ENCODE data around the gene GALNT10.

GALNT10 gene

DNA sequence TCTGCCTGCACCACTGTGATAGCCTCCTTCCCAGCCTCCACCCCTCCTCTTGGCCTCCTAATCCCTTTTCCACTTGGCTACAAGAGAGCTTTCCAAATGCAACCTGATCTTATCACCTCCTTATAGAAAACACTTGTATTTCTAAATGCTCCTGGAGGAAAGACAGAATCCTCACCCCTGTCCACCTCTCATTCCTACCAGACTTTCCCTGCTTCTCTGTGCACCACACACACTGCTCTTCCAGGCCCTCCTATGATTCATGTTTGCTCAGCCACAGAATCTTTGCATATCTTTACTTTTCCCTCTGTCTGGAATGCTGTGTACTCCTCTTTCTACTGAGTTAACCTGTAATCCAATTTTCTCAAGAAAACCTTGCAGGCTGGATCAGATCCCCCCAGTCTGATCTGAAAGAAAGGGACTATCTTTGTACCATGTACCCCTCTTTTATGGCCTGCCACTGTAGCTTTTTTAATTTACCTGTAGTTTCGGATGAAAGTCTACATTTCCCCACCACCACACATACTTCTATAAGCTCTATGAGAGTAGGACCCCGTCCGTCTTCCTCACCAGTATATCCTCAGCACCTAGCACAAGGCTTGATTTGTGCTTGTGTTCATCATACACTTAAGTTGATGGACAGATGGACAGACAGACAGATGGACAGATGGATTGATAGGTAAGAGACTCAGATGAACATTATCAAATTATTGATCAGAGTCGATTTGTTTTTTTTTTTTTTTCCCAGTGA is 95.3 kb downstream of the GALNT10 start:
- TF ChIP-seq, protein P1, sequence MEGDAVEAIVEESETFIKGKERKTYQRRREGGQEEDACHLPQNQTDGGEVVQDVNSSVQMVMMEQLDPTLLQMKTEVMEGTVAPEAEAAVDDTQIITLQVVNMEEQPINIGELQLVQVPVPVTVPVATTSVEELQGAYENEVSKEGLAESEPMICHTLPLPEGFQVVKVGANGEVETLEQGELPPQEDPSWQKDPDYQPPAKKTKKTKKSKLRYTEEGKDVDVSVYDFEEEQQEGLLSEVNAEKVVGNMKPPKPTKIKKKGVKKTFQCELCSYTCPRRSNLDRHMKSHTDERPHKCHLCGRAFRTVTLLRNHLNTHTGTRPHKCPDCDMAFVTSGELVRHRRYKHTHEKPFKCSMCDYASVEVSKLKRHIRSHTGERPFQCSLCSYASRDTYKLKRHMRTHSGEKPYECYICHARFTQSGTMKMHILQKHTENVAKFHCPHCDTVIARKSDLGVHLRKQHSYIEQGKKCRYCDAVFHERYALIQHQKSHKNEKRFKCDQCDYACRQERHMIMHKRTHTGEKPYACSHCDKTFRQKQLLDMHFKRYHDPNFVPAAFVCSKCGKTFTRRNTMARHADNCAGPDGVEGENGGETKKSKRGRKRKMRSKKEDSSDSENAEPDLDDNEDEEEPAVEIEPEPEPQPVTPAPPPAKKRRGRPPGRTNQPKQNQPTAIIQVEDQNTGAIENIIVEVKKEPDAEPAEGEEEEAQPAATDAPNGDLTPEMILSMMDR (IDR thresholded peaks at IDR 0.05; ENCODE audit: low read depth, low read length): no peak
- Histone ChIP-seq H3K4me3 (ENCODE audit: low read depth, low read length) (no peak overlapping the region), H3K27me3 (no peaks in the 10 kb centered on the region), H3K9me3 (no peaks in the 10 kb centered on the region), H3K36me3 (no peaks in the 10 kb centered on the region), H3K4me1 (no peaks in the 10 kb centered on the region)
- DNase-seq: no peak

DNA sequence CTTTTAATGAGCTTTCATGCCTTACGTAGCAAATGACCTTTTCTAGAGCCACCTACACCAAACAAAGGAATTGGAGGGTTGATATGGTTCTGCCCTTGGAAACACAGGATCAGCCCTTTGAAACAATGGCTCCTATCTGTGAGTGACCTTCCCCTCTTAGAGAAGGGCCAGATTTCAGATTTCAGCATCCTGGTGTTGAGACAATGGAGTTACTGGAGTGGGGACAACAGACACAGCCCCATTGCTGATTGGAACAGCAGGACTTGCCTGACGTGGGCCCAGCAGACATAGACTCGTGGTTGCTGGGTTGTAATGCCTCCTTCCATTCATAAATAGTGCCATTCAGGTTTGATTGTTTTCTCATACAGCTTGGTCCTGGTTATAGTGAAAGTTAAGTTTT is 96.0 kb downstream of the GALNT10 start:
- no peak overlapping the region for H3K4me3 ChIP-seq (ENCODE audit: low read depth, low read length)
- no peak for DNase-seq
- H3K36me3 ChIP-seq: no peaks in the 10 kb centered on the region
- TF ChIP-seq, protein P1 (IDR thresholded peaks at IDR 0.05; ENCODE audit: low read depth, low read length): no peak
- H3K27me3 ChIP-seq: no peaks in the 10 kb centered on the region
- no peaks in the 10 kb centered on the region for H3K9me3 ChIP-seq
- H3K4me1 ChIP-seq: no peaks in the 10 kb centered on the region

DNA sequence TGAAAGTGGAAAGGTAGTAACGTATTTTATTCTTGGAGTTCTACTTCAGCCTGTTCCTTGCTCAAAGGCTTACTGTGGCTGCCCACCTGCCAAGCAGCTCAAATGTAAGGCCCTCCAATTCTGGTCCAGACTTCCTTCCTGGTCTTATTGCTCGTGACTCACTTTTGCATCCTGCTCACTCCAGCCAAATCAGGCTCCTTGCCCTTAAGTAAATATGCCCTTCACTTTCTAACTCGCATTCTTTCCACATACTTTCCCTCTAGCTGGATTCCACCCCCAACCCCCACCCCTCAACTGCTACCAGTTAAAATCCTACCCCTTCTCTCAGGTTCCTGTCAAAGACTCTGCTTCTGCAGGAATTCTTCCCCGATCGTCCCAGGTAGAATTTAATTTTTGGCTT is 96.6 kb downstream of the GALNT10 start:
- Histone ChIP-seq H3K36me3 (no peaks in the 10 kb centered on the region), H3K9me3 (no peaks in the 10 kb centered on the region), H3K4me1 (no peaks in the 10 kb centered on the region), H3K4me3 (ENCODE audit: low read depth, low read length) (no peak overlapping the region), H3K27me3 (no peaks in the 10 kb centered on the region)
- no peak for DNase-seq
- TF ChIP-seq, protein P1 (IDR thresholded peaks at IDR 0.05; ENCODE audit: low read depth, low read length): no peak

DNA sequence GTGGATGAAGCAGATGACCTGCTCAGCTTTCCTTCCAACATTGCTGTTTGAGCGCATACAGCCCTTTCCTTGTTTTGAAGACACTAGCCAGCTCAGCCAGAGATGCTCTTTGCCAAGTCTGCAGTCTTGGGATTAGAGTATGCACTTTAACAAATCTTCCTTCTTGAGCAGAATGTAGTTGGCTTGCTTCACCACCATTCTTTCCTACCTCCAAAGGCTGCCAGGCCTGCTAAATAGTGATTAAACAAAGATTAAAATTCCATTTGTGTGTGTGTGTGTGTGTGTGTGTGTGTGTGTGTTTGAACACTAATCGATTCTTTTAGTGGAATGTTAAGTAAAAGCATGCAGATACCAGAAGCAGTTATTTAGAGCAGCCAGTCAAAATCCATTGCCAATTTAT is 97.6 kb downstream of the GALNT10 start:
- Histone ChIP-seq H3K4me1 (no peaks in the 10 kb centered on the region), H3K9me3 (no peaks in the 10 kb centered on the region), H3K4me3 (ENCODE audit: low read depth, low read length) (no peak overlapping the region), H3K27me3 (no peaks in the 10 kb centered on the region), H3K36me3 (no peaks in the 10 kb centered on the region)
- DNase-seq: no peak
- TF ChIP-seq, protein P1 (IDR thresholded peaks at IDR 0.05; ENCODE audit: low read depth, low read length): no peak

DNA sequence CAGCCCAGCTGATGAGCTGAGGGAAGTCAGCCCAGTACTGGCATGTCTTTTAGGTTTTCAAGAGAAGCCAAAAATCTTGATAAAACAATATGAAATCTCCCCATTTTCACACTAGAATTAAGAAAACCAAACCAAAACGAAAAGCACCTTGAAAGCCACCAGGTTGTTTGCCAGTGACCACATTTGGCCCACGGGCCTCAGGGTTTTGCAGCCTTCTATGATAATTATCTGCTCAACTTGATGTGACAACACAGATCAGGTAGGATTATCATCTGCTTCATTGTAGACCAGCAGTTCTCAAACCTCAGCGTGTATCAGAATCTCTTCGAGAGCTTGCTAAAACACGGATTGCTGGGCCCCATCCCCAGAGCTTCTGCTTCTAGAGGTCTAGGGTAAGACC is 101.4 kb downstream of the GALNT10 start:
- Histone ChIP-seq H3K4me1 (no peaks in the 10 kb centered on the region), H3K27me3 (no peaks in the 10 kb centered on the region), H3K4me3 (ENCODE audit: low read depth, low read length) (no peak overlapping the region), H3K9me3 (no peaks in the 10 kb centered on the region), H3K36me3 (no peaks in the 10 kb centered on the region)
- DNase-seq: no peak
- TF ChIP-seq, protein P1 (IDR thresholded peaks at IDR 0.05; ENCODE audit: low read depth, low read length): no peak

DNA sequence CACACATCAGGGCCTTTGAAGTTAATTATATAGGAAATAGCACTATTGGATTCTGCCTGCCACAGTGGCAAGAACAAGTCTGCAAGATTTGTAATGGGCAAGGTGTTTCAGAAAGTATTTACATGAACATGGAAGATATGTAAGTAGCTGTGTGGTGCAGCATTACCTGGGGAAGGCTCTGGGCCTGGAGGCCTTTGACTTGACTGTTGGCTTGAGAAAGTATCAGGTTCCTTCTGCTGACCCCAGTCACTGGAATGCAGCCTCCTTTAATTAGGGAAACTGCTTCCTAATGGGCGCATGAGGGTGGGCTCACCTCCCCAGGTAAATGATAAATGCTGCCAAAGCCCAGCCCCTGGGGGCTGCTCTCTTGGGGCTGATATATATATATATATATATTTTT is 102.7 kb downstream of the GALNT10 start:
- Histone ChIP-seq H3K4me1 (no peaks in the 10 kb centered on the region), H3K9me3 (no peaks in the 10 kb centered on the region), H3K4me3 (ENCODE audit: low read depth, low read length) (no peak overlapping the region), H3K36me3 (no peaks in the 10 kb centered on the region), H3K27me3 (no peaks in the 10 kb centered on the region)
- DNase-seq: no peak
- TF ChIP-seq, protein P1 (IDR thresholded peaks at IDR 0.05; ENCODE audit: low read depth, low read length): no peak

Data from BE2C (cell line).